GDM1 (cell line): ENCODE data around the gene IQCN.
"Not testable (repeated sequence)": the region's sequence is repeated elsewhere in the genome, so short reads cannot be mapped to it uniquely, and the experiment has no call there.

Experiments used
- DNase-seq: peaks from one replicate; lab custom pipeline; 2025; lab: John Stamatoyannopoulos, UW

IQCN gene

DNA sequence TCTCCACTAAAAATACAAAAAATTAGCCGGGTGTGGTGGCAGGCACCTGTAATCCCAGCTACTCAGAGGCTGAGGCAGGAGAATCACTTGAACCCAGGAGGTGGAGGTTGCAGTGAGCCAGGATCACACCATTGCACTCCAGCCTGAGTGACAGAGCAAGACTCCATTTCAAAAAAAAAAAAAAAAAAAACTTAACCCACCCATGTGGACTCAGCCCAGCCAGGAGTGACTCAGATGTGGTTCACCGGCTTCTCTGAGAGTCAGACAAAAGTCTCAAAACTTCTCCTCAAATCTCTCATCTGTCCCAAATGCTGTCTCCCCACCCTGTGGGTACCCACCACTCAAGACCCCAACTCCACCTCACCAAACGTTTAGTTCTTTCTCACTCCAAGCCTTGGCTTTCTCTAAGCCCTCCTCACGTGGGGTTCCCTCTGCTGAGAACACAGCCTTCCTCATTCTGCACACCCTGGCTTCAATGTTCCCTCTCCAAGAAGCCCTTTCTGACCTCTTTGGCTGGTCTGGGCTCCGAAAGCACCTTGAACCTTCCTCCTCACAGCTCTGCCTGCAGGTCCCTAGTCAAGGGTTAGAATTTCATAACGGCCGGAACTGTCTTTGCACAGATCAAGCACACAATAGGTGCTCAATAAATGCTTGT lies 59.3 kb downstream of the IQCN start:
- no peak for DNase-seq

DNA sequence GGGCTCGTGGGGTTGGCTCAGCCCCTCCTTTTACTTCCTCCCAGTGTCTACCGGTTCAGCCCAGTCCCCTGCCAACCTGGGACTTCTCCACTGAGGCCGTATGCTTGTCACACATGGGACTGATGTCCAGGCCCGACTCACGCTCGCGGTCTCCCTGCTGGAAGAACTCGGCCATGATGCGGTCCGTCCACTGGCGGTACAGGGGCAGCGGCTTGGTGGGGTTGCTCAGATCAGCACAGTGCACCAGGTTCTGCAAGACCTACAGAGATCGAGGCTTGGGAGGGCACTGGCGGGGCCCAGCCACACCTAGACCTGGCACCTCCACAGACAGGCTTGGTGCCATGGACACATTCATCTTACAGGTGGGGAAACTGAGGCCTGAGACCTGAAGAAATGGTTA lies 62.6 kb downstream of the IQCN start:
- DNase-seq = no peak

DNA sequence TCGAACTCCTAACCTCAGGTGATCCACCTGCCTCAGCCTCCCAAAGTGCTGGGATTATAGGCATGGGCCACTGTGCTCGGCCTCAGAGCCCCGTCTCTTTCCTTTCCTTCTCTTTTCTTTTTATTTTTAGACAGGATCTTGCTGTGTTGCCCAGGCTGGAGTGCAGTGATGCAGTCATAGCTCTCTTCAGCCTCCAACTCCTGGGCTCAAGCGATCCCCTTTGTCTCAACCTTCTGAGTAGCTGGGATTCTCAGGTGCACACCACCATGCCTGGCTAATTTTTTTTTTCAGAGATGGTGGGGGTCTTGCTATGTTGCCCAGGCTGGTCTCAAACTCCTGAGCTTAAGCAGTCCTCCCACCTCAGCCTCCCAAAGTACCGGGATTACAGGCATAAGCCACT lies 64.3 kb downstream of the IQCN start:
- DNase-seq = not testable (repeated sequence)

DNA sequence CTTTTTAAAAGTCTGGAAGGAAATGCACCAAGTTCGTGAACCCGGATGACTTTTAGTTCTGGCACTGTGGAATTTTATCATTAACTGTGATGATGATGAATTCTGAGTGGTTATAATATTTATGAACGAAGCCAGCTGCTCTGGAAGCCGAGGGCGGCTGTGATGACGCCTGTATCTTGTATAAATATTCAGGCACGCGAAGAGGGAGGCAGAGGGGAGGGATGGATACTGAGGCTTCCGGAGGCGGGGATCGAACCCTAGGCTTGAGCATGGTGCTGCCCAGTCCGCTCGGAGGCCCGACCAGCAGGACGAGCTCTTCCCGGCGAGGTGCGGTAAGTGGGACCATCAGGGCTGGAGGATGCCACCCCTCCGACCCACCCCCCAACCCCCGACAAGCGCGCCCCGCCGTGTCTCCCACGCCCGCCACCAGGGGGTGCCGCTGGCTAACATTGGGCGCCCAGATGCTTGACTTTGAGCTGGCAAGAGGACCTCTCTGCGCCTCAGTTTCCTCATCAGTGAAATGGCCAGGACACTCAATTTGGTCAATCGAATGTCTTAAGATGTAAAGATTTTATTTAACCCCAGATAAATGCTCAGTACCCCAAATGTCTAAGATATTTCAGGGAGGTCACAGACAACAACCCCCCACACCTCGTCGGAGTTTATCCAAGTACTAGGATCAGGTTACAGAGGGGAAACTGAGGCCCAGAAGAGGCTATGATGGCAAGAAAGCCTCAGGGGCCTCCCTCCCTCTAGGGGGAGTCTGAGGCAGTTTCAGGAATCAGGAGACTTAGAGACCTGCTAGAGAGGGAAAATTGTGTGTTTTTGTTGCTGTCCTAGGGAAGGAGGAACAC lies 65.9 kb downstream of the IQCN start:
- DNase-seq = no peak
